IMR-90 (cell line): ENCODE results near the gene GTF2F2. TPM values are rescaled to one million over a fixed set of nuclear protein-coding genes. Genes with fewer than 3 reads are reported as not detected.

Source experiments
- ATAC-seq: fragments of 200-7000 bp; cut with Tn5 transposase; 2 replicates; pipeline ENCODE4 v1.9.1; 2020; ENCODE audit warnings: low read depth, mild to moderate bottlenecking, moderate library complexity
- BruUV-seq: library from RNA; stranded (reverse); fragments of 400-500 nt; replicated peaks from 2 replicates; lab custom pipeline; 2021; lab: Mats Ljungman, UMichigan
- CTCF ChIA-PET: fragments of 300-600 bp; formaldehyde crosslinking; extraction: SDS; loops from one replicate; lab custom pipeline; 2021; ENCODE audit warnings: antibody characterized with exemption; lab: Yijun Ruan, JAX
- POLR2A ChIA-PET: fragments of 300-600 bp; sonication (Branson Sonifier 250); formaldehyde crosslinking; loops from one replicate; lab custom pipeline; 2022; ENCODE audit warnings: antibody characterized with exemption; ENCODE audit not compliant: unreplicated experiment; lab: Charles Lee
- DNase-seq: peaks from one replicate; pipeline ENCODE4 v3.0.0; 2013
- H2AFZ ChIP-seq: replicated peaks from 2 replicates; pipeline ENCODE3; 2013; ENCODE audit warnings: low read length, mild to moderate bottlenecking; ENCODE audit not compliant: poor library complexity
- H2AK5ac ChIP-seq: 2 replicates; pipeline ENCODE4 v1.6.1; 2013; ENCODE audit warnings: low read depth, low read length, inconsistent platforms
- H2AK9ac ChIP-seq: replicated peaks from 2 replicates; pipeline ENCODE3; 2013; ENCODE audit warnings: mild to moderate bottlenecking, low read depth, low read length, moderate library complexity; ENCODE audit not compliant: poor library complexity
- H2BK120ac ChIP-seq: 2 replicates; pipeline ENCODE4 v1.6.1; 2013; ENCODE audit warnings: low read depth, low read length, inconsistent platforms
- H2BK15ac ChIP-seq: 3 replicates; pipeline ENCODE4 v1.6.1; 2013; ENCODE audit warnings: low read depth, low read length, inconsistent platforms
- H2BK20ac ChIP-seq: 2 replicates; pipeline ENCODE4 v1.6.1; 2013; ENCODE audit warnings: low read depth, mild to moderate bottlenecking, inconsistent platforms, low read length, moderate library complexity
- H2BK5ac ChIP-seq: 2 replicates; pipeline ENCODE4 v1.6.1; 2013; ENCODE audit warnings: mild to moderate bottlenecking, low read depth, low read length, inconsistent platforms; ENCODE audit not compliant: poor library complexity, severe bottlenecking
- H3K14ac ChIP-seq: replicated peaks from 2 replicates; pipeline ENCODE4 v1.6.1; 2013; ENCODE audit warnings: low read depth, low read length, inconsistent platforms
- H3K18ac ChIP-seq: 2 replicates; pipeline ENCODE4 v1.6.1; 2013; ENCODE audit warnings: low read depth, low read length, control low read depth
- H3K23ac ChIP-seq: 2 replicates; pipeline ENCODE4 v1.6.1; 2013; ENCODE audit warnings: low read depth, low read length, inconsistent platforms
- H3K27ac ChIP-seq: 2 replicates; pipeline ENCODE4 v1.5.1; 2013; ENCODE audit warnings: mild to moderate bottlenecking, control low read depth, low read length; ENCODE audit not compliant: insufficient read depth
- H3K27me3 ChIP-seq: 2 replicates; pipeline ENCODE4 v1.6.1; 2013; ENCODE audit warnings: low read length; ENCODE audit not compliant: control insufficient read depth, insufficient read depth
- H3K36me3 ChIP-seq: 2 replicates; pipeline ENCODE4 v1.6.1; 2013; ENCODE audit warnings: low read length, mixed read lengths; ENCODE audit not compliant: control insufficient read depth, insufficient read depth
- H3K4ac ChIP-seq: 2 replicates; pipeline ENCODE4 v1.6.1; 2013; ENCODE audit warnings: low read depth, low read length, inconsistent platforms
- H3K4me1 ChIP-seq: 2 replicates; pipeline ENCODE4 v1.6.1; 2013; ENCODE audit warnings: low read length, mixed read lengths; ENCODE audit not compliant: control insufficient read depth, insufficient read depth
- H3K4me2 ChIP-seq: 2 replicates; pipeline ENCODE4 v1.6.1; 2013; ENCODE audit warnings: low read depth, mild to moderate bottlenecking, control low read depth, low read length, moderate library complexity
- H3K4me3 ChIP-seq: 2 replicates; pipeline ENCODE4 v1.5.1; 2013; ENCODE audit warnings: low read depth, mild to moderate bottlenecking, control low read depth, low read length, moderate library complexity; ENCODE audit not compliant: insufficient read depth
- H3K56ac ChIP-seq: 2 replicates; pipeline ENCODE4 v1.6.1; 2013; ENCODE audit warnings: low read length, inconsistent platforms; ENCODE audit not compliant: insufficient read depth; ENCODE audit errors: extremely low read depth
- H3K79me1 ChIP-seq, 2 experiments: 2 replicates each; pipeline ENCODE4 v1.6.1; 2013; ENCODE audit warnings: low read length in 2 of 2, inconsistent platforms in 1 of 2, low read depth in 1 of 2
- H3K9ac ChIP-seq: 2 replicates; pipeline ENCODE4 v1.6.1; 2013; ENCODE audit warnings: low read depth, low read length, control low read depth
- H3K9me1 ChIP-seq: 2 replicates; pipeline ENCODE4 v1.6.1; 2013; ENCODE audit warnings: low read length, inconsistent platforms; ENCODE audit not compliant: insufficient read depth
- H3K9me3 ChIP-seq: 2 replicates; pipeline ENCODE4 v1.6.1; 2013; ENCODE audit warnings: low read length; ENCODE audit not compliant: control insufficient read depth, insufficient read depth
- H4K20me1 ChIP-seq: 2 replicates; pipeline ENCODE4 v1.6.1; 2013; ENCODE audit warnings: low read length, inconsistent platforms; ENCODE audit not compliant: insufficient read depth
- H4K5ac ChIP-seq: 2 replicates; pipeline ENCODE4 v1.6.1; 2013; ENCODE audit warnings: mild to moderate bottlenecking, low read depth, low read length, control low read depth
- H4K8ac ChIP-seq, 2 experiments: 2 replicates each; pipeline ENCODE4 v1.6.1; 2013; ENCODE audit warnings: low read depth in 2 of 2, low read length in 2 of 2, control low read depth in 1 of 2, inconsistent platforms in 1 of 2
- H4K91ac ChIP-seq: 2 replicates; pipeline ENCODE4 v1.6.1; 2013; ENCODE audit warnings: low read depth, low read length, inconsistent platforms; ENCODE audit not compliant: insufficient read depth
- CEBPB ChIP-seq: IDR thresholded peaks from 2 replicates; pipeline ENCODE4 v1.6.1; 2012; ENCODE audit warnings: low read depth, low read length, improper control_type of control experiment
- CTCF ChIP-seq: conservative IDR thresholded peaks from 2 replicates; pipeline ENCODE4 v1.5.1; 2012; ENCODE audit warnings: mild to moderate bottlenecking, low read depth, low read length, improper control_type of control experiment
- FOS ChIP-seq: fragments of 150-350 bp; IDR thresholded peaks from 2 replicates; pipeline ENCODE4 v1.6.1; 2016; ENCODE audit warnings: low read depth, low read length
- MAFK ChIP-seq: IDR thresholded peaks from 2 replicates; pipeline ENCODE4 v1.6.1; 2012; ENCODE audit warnings: low read depth, low read length, improper control_type of control experiment
- RCOR1 ChIP-seq: IDR thresholded peaks from 2 replicates; pipeline ENCODE4 v1.6.1; 2012; ENCODE audit warnings: mild to moderate bottlenecking, low read length, improper control_type of control experiment; ENCODE audit not compliant: insufficient replicate concordance
- RFX5 ChIP-seq: IDR thresholded peaks from 2 replicates; pipeline ENCODE4 v1.8.0; 2012; ENCODE audit warnings: low read depth, mild to moderate bottlenecking, low read length, moderate library complexity
- WGBS, 2 experiments: methylation state at CpG; one replicate each; pipeline versions ENCODE4 v1.1.5 to v1.1.7; 2013; ENCODE audit warnings: missing lambda C conversion rate in 2 of 2; ENCODE audit not compliant: insufficient read length in 1 of 2; ENCODE audit errors: extremely low coverage in 2 of 2; 5-methylcytosine and 5-hydroxymethylcytosine counted together
- dilution Hi-C: fragments of 300-500 bp; cut with HindIII; formaldehyde crosslinking; loops from one replicate; pipeline ENCODE4 v1.14.3; 2018; ENCODE audit warnings: low sequenced_read_pairs; ENCODE audit not compliant: unreplicated experiment
- in situ Hi-C: fragments of 300-500 bp; cut with MboI; formaldehyde crosslinking; loops from 3 replicates; pipeline ENCODE4 v1.14.3; 2019; ENCODE audit warnings: low sequenced_read_pairs, inconsistent platforms, mixed read lengths
- intact Hi-C: fragments of 100-400 bp; cut with micrococcal nuclease; formaldehyde crosslinking; loops from 2 replicates; pipeline ENCODE4 v1.10.0; 2022
- polyA plus RNA-seq, 3 experiments: library from polyadenylated mRNA; depleted of rRNA; stranded (reverse); fragments of >200 nt; gene quantifications; 2 replicates each; pipeline ENCODE4 v1.2.3, GENCODE V29; 2012; ENCODE audit warnings: low replicate concordance in 1 of 3
- total RNA-seq: library from RNA; depleted of rRNA; stranded (reverse); fragments of >200 nt; gene quantifications from 2 replicates; pipeline ENCODE4 v1.2.3, GENCODE V29; 2012

The GTF2F2 gene
- total and polyA plus RNA-seq, 2 of the 4 experiments (the other 2 are of a cell fraction), result 16.5 to 21.0 TPM

- H2BK5ac ChIP-seq, result no peak overlapping the region
- H3K4me3 ChIP-seq, result no peak overlapping the region
- no TSS peak for BruUV-seq
- H3K79me1 ChIP-seq, result peaks cover 11 to 43% of the 10 kb centered on the region in 2 experiments
- H2BK120ac ChIP-seq, result no peak overlapping the region
- no peaks in the 10 kb centered on the region for H3K27me3 ChIP-seq
- H2BK20ac ChIP-seq, result no peak overlapping the region
- DNase-seq (peak; percentile 63), ATAC-seq (no peak)
- 0 out of 2 replicates have a peak, but pooled peaks cover 3% of the 10 kb centered on the region for H3K9me1 ChIP-seq
- H2AK5ac ChIP-seq, result no peak overlapping the region
- H4K5ac ChIP-seq, result no peak overlapping the region
- no peak overlapping the region for H3K9ac ChIP-seq
- no peak overlapping the region for H3K56ac ChIP-seq
- no peak overlapping the region for H3K4me2 ChIP-seq
- ChIA-PET POLR2A (no interaction called here), CTCF (interaction anchor here (0.5 kb wide), 1 partner anchor 8 kb away, joined by 3 read pairs; no protein-coding TSS in a partner anchor)
- H4K8ac ChIP-seq, result no peak overlapping the region
- intact Hi-C loops, result no loop called here
- H3K9me3 ChIP-seq, result no peaks in the 10 kb centered on the region
- H3K36me3 ChIP-seq, result 0 out of 2 replicates have a peak, but pooled peaks cover 2% of the 10 kb centered on the region
- no peak overlapping the region for H2BK15ac ChIP-seq
- no peak overlapping the region for H2AK9ac ChIP-seq
- H3K14ac ChIP-seq, result no peak overlapping the region
- no peak overlapping the region for H3K18ac ChIP-seq
- H2AFZ ChIP-seq, result no peak overlapping the region
- H3K4me1 ChIP-seq, result no peaks in the 10 kb centered on the region; the same call in 1 of the 2 replicates
- no CpG with 5 or more reads among the region's 1 CpG for WGBS, 2 experiments
- H4K91ac ChIP-seq, result no peak overlapping the region
- dilution Hi-C loops, result no loop called here
- no peak overlapping the region for H3K4ac ChIP-seq
- H3K23ac ChIP-seq, result no peak overlapping the region
- no peaks in the 10 kb centered on the region for H4K20me1 ChIP-seq
- TF ChIP-seq RCOR1, result no peak
- no peak for TF ChIP-seq FOS
- no peak for TF ChIP-seq CEBPB
- TF ChIP-seq CTCF, result no peak
- no peak for TF ChIP-seq RFX5
- TF ChIP-seq MAFK, result 0 out of 2 replicates have a peak, but pooled peaks have one; percentile 29
- no peak overlapping the region for H3K27ac ChIP-seq
- in situ Hi-C loops, result no loop called here
Observed at GRCh38 chr13:45231722-45232121, 111.4 kb downstream of the GTF2F2 start.
